ENCODE measurements around the gene SPATS2L.

The SPATS2L gene

DNA sequence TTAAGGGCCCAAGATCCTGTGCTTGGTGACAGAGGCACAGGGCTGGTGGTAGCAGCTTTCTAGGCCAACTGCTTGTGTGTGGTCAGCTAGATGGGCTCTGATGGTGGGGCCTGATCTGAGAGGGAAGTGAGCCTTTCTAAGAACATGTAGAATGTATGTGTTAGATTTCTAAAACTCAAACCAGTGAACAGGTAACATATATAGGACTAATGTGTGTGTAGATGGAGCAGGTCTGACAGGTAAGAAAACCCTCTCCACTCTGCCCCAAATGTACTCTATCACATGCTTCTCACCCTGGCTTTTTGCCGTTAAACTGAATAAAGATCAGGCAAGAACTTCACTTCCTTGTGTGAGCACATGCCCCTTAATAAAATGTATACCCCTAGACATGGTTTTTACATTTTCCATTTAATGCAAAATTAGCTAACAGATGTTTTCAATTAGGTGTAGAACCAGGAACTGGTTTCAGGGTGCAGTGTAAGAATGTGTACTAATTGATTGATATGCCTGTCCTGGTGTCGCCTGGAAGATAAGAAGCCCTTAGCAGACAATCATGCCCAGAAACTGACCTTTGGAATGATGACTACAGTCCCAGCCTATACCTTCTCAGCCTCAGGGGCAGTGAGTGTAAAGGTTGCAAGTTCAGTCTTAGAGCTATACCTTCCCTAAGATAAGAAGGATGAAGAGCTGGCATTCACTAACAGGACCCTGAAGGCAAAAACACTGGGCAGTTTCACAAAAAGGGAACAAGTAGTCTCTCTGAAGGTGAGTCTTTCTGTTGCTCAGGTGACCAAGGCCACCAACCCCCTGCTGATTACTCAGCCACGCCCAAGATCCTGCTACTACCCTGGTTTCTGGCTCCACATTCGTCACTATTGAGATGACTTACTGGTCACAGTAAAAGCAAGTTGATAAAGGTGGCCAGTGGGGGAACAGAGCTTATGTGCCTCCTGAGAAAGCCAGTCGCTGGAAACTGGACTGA lies 71.2 kb downstream of the SPATS2L start:
- no peak for DNase-seq (ENCODE audit: low spot score)
- TF ChIP-seq, protein P1, sequence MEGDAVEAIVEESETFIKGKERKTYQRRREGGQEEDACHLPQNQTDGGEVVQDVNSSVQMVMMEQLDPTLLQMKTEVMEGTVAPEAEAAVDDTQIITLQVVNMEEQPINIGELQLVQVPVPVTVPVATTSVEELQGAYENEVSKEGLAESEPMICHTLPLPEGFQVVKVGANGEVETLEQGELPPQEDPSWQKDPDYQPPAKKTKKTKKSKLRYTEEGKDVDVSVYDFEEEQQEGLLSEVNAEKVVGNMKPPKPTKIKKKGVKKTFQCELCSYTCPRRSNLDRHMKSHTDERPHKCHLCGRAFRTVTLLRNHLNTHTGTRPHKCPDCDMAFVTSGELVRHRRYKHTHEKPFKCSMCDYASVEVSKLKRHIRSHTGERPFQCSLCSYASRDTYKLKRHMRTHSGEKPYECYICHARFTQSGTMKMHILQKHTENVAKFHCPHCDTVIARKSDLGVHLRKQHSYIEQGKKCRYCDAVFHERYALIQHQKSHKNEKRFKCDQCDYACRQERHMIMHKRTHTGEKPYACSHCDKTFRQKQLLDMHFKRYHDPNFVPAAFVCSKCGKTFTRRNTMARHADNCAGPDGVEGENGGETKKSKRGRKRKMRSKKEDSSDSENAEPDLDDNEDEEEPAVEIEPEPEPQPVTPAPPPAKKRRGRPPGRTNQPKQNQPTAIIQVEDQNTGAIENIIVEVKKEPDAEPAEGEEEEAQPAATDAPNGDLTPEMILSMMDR (IDR thresholded peaks at IDR 0.05; ENCODE audit: extremely low read depth, missing control alignments), result no peak

DNA sequence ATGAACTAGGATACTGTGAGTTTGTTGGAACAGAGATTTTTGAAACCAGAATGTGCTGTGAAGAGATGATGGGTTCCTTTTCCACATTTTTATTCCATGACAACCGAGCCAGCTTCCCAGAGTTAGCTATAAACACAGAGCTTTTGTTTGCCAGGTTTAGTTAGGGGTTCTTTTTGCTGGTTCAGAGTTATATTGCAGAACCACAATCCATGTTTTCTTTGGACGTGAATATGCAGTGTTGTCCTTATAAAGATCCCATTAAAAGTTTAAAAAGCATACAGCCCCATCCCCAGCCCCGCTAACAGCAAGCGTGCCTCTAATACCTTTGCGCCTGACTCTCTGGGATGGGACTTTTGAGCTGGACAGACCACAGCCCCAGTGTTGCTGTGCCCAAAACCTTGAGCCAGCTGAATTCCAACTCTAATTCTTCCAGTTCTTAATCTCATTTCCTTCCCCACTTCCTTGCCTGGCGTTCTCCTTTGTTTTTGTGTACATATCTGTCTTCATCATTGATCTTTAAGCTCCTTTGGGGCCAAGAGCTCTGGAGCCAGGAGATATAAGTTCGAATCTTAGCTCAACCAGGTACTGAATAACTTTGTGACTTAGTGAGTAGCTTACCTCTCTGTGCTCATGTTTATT lies 72.3 kb downstream of the SPATS2L start:
- TF ChIP-seq, protein P1 (IDR thresholded peaks at IDR 0.05; ENCODE audit: extremely low read depth, missing control alignments), result no peak
- no peak for DNase-seq (ENCODE audit: low spot score)

DNA sequence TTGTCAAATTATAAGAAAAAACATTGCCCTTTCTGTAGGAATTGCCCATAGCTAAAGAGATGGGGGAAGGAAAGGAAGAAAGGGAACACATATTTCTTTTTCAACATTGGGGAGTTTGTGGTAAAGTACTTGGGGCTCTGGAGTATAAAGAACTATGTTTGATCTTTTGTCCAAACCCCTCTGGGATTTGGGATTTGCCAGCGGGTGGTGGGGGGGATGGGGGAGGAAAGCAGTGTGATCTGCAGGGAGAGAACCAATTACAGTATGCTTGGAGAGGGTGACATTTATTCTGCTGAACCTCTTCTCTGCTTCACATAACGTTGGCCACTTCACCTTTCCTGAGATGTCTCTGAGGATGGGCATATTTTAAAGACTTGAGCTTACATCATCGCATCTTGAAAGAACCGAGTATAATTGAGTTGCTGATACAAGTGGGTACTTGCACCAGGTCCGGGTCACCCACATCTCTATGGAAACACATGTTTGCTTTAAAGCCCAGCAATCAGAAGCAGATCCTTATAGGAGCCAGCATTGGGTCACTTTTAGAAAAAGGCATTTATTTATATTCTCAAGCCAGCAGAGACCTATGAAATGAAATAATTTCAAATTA lies 73.1 kb downstream of the SPATS2L start:
- TF ChIP-seq, protein P1 (IDR thresholded peaks at IDR 0.05; ENCODE audit: extremely low read depth, missing control alignments), result no peak
- no peak for DNase-seq (ENCODE audit: low spot score)

DNA sequence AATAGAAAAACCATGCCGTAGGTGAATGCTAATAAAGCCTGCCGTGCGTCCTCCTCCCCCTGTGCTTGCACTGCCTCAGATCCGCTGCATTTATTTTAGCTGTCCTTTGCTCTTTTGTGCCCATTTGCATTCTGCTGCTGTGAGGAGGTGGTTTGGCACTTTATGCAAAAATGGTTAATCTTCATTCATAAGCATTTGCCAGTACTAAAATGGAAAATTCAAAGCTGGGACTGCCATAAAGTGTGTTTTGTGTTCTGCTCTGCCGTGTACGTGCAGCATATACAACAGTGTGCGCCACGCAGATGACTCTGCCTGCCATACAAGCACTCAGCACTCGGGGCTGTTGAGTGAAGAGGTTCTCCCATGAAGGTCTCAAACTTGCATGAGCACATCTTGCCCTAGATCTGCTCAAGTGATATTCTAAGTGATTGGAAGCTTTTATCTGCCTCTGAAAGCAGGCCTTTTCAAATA lies 73.6 kb downstream of the SPATS2L start:
- no peak for DNase-seq (ENCODE audit: low spot score)
- TF ChIP-seq, protein P1 (IDR thresholded peaks at IDR 0.05; ENCODE audit: extremely low read depth, missing control alignments), result no peak

DNA sequence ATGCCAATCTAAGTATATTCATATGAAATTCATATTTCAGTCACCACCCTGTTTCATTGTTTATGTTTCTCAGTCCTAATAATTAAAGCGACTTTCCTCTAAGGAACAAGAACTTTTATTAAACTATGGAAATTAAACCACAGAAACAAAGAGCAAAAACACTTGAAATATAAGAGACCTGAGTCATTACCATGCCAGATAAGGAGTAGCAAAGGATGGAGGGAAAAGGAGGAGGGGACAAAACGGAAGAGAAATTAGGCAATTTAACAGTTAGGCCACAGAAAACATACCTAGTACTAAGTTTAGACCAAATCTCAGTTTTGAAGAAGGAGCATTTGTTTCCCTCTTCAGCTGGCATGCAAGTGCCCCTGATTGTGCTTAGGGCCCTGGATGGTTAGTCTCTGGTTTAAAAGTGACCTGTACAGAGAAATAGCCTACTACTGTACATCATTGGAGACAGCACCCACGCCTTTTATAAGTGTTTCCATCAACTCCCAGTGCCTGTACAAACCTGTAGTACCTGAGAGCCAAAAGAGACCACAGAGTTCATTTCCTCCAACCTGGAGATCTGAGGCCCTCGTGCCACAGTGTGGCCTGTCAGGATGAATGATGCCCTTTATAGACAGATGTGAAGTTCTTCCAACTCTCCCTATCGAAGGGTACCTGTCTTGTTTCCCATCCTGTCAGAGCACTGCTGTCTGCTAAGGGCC lies 74.5 kb downstream of the SPATS2L start:
- DNase-seq (ENCODE audit: low spot score), result no peak
- TF ChIP-seq, protein P1 (IDR thresholded peaks at IDR 0.05; ENCODE audit: extremely low read depth, missing control alignments), result no peak

DNA sequence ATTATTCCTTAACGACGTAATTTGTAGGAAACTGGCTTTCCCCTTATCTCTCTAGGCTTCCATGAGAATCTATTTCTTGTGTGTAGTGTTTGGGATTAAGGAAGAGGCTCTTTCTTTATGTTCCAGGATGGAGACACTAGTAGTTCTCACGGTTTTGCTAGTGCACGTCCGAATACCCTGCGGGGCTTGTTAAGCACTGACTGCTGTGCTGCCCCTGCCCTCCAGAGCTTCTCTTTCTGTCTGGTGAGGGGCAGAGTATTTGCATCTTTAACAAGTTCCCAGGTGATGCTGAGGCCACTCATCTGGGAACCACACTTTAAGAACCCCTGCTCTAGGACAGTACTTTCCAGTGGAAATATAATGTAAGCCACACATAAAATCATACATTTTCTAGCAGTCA lies 76.4 kb downstream of the SPATS2L start:
- DNase-seq (ENCODE audit: low spot score), result no peak
- TF ChIP-seq, protein P1 (IDR thresholded peaks at IDR 0.05; ENCODE audit: extremely low read depth, missing control alignments), result no peak
